Prostate gland (tissue), 2 donors: ENCODE results near the gene TESPA1. TPM values are rescaled to one million over a fixed set of nuclear protein-coding genes. Genes with fewer than 3 reads are reported as not detected.

Experiments used
- DNase-seq: peaks from one replicate; pipeline ENCODE4 v3.0.0-alpha.2; 2019; ENCODE audit warnings: low spot score
- H3K27ac ChIP-seq, 2 donors: fragments of 200-600 bp; sonication (generic); 2 replicates each; pipeline ENCODE4 v1.5.1; 2017 to 2019
- H3K27me3 ChIP-seq: fragments of 200-600 bp; sonication (generic); replicated peaks from 2 replicates; pipeline ENCODE4 v1.5.1; 2019; ENCODE audit not compliant: insufficient read depth
- H3K36me3 ChIP-seq, 2 donors: fragments of 200-600 bp; sonication (generic); 1 replicate in 1 of 2; 2 replicates in 1 of 2; pipeline versions ENCODE4 v1.5.1 to v1.8.1; 2017 to 2019
- H3K4me1 ChIP-seq: fragments of 200-600 bp; sonication (generic); replicated peaks from 2 replicates; pipeline ENCODE4 v1.5.1; 2019
- H3K4me3 ChIP-seq, 2 donors: fragments of 200-600 bp; sonication (generic); 2 replicates each; pipeline ENCODE4 v1.5.1; 2017 to 2019
- H3K9me3 ChIP-seq: fragments of 200-600 bp; sonication (generic); 2 replicates; pipeline ENCODE4 v1.5.1; 2017
- CTCF ChIP-seq, 4 experiments: fragments of 200-600 bp in 2 of 4; fragments of 450-650 bp in 2 of 4; sonication (generic) in 2 of 4; IDR thresholded peaks; 1 replicate in 3 of 4; 2 replicates in 1 of 4; pipeline ENCODE4 v1.5.1; 2016 to 2019; ENCODE audit warnings: antibody characterized with exemption in 4 of 4, mild to moderate bottlenecking in 2 of 4, moderate library complexity in 2 of 4
- POLR2A ChIP-seq: fragments of 450-650 bp; IDR thresholded peaks from one replicate; pipeline ENCODE4 v1.6.1; 2016; ENCODE audit warnings: antibody characterized with exemption, mild to moderate bottlenecking
- POLR2AphosphoS5 ChIP-seq: sonication (generic); formaldehyde crosslinking; IDR thresholded peaks from one replicate; pipeline ENCODE4 v1.6.1; 2017; ENCODE audit warnings: antibody characterized with exemption
- WGBS: methylation state at CpG from one replicate; pipeline ENCODE4 v1.1.5; 2018; 5-methylcytosine and 5-hydroxymethylcytosine counted together
- intact Hi-C: fragments of 100-400 bp; cut with DNase I; formaldehyde crosslinking; loops from one replicate; pipeline ENCODE4 v1.14.2; 2022
- total RNA-seq, 2 donors: library from RNA; depleted of rRNA; stranded (reverse); fragments of >200 nt; gene quantifications; one replicate each; pipeline ENCODE4 v1.1.0, GENCODE V29; 2016

TESPA1 gene
- total RNA-seq, 2 donors from 2014 or later: 0.41 to 6.1 TPM

- no peak overlapping the region for H3K27ac ChIP-seq
- WGBS: 80% methylated on average over 2 of the region's 2 CpGs
- DNase-seq: no peak
- H3K36me3 ChIP-seq: no peaks in the 10 kb centered on the region
- no peaks in the 10 kb centered on the region for H3K4me1 ChIP-seq
- H3K9me3 ChIP-seq: no peaks in the 10 kb centered on the region
- no peak overlapping the region for H3K4me3 ChIP-seq
- intact Hi-C loops: no loop called here
- H3K27me3 ChIP-seq: no peaks in the 10 kb centered on the region
- TF ChIP-seq POLR2A: no peak
- no peak for TF ChIP-seq CTCF (IDR thresholded peaks at IDR 0.05)
- no peak for TF ChIP-seq POLR2AphosphoS5
Observed at GRCh38 chr12:54983536-54984101, 943 bp downstream of the TESPA1 start.

GRCh38 chr12:54981796-54982195 is 2.8 kb downstream of the TESPA1 start:
- TF ChIP-seq POLR2A (no peak), CTCF (IDR thresholded peaks at IDR 0.05) (no peak), POLR2AphosphoS5 (no peak)
- H3K27me3 ChIP-seq: no peaks in the 10 kb centered on the region
- DNase-seq: no peak
- 89% methylated on average over 2 of the region's 2 CpGs for WGBS
- no peaks in the 10 kb centered on the region for H3K9me3 ChIP-seq
- H3K27ac ChIP-seq: no peak overlapping the region
- no peaks in the 10 kb centered on the region for H3K36me3 ChIP-seq
- no peak overlapping the region for H3K4me3 ChIP-seq
- H3K4me1 ChIP-seq: no peaks in the 10 kb centered on the region
- intact Hi-C loops: no loop called here

- H3K27me3 ChIP-seq: no peaks in the 10 kb centered on the region
- H3K36me3 ChIP-seq: no peaks in the 10 kb centered on the region
- H3K4me3 ChIP-seq: no peak overlapping the region
- WGBS: 76% methylated on average over 5 of the region's 5 CpGs
- TF ChIP-seq CTCF (IDR thresholded peaks at IDR 0.05): no peak
- TF ChIP-seq POLR2A: no peak
- TF ChIP-seq POLR2AphosphoS5: no peak
- no peak for DNase-seq
- H3K27ac ChIP-seq: no peak overlapping the region
- intact Hi-C loops: no loop called here
- H3K9me3 ChIP-seq: no peaks in the 10 kb centered on the region
- no peaks in the 10 kb centered on the region for H3K4me1 ChIP-seq
Observed at GRCh38 chr12:54980341-54980740, 4.2 kb downstream of the TESPA1 start.

GRCh38 chr12:54977857-54978256 is 6.7 kb downstream of the TESPA1 start:
- no peak overlapping the region for H3K27ac ChIP-seq
- H3K4me1 ChIP-seq: no peaks in the 10 kb centered on the region
- intact Hi-C loops: no loop called here
- no peak for TF ChIP-seq POLR2AphosphoS5
- TF ChIP-seq CTCF (IDR thresholded peaks at IDR 0.05): no peak
- TF ChIP-seq POLR2A: no peak
- H3K36me3 ChIP-seq: no peaks in the 10 kb centered on the region
- H3K27me3 ChIP-seq: no peaks in the 10 kb centered on the region
- H3K4me3 ChIP-seq: no peak overlapping the region
- DNase-seq: no peak
- H3K9me3 ChIP-seq: no peaks in the 10 kb centered on the region
- 55% methylated on average over 5 of the region's 5 CpGs for WGBS

- H3K36me3 ChIP-seq: no peaks in the 10 kb centered on the region
- no peaks in the 10 kb centered on the region for H3K4me1 ChIP-seq
- no peak overlapping the region for H3K4me3 ChIP-seq
- TF ChIP-seq POLR2A: no peak
- TF ChIP-seq POLR2AphosphoS5: no peak
- no peak for TF ChIP-seq CTCF (IDR thresholded peaks at IDR 0.05)
- H3K27me3 ChIP-seq: no peaks in the 10 kb centered on the region
- intact Hi-C loops: no loop called here
- H3K27ac ChIP-seq: no peak overlapping the region
- WGBS: 46% methylated on average over 3 of the region's 3 CpGs
- DNase-seq: no peak
- H3K9me3 ChIP-seq: no peaks in the 10 kb centered on the region
Observed at GRCh38 chr12:54977155-54977554, 7.4 kb downstream of the TESPA1 start.
